NCI-H82 treated with DMSO at 0.1 percent for 48 hours (cell line): ENCODE measurements around the gene KIAA0930.

Source experiments
- DNase-seq: peaks from one replicate; lab custom pipeline; 2025; ENCODE audit not compliant: unreplicated experiment; lab: John Stamatoyannopoulos, UW

KIAA0930 gene

DNA sequence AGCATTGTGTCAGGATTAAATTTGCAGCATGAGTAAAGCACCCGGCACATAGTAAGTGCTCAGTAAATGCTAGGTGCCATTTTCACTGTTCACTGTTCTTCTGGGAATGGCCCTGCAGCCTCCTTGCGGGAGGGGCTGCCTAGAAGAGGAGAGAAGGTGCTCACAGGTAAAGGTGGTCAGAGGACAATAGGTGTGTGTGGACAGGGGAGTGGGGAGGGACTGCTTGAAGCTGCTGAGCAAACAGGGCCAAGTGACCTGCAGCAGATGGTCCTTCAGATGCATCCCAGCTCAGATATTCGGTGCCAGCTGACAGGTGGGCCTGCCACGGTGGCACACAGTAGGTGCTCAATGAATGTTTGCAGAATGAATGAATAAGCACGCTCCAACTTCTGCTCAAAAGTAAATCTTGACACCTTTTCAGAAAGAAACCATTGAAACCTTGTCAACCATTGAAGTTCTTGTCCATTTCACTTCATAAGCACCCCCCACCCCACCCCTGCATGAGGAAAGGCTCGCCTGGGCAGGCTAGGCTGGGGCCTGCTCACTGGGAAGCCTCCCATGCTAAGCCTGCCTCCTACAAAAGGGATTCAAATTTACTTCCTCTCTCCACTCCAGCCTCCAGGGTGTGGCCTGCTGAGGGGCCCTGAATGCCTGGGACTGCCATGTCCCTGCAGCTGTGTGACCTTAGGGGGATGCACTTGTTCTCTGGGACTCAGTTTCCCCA is 1.6 kb downstream of the KIAA0930 start:
- no peak for DNase-seq

DNA sequence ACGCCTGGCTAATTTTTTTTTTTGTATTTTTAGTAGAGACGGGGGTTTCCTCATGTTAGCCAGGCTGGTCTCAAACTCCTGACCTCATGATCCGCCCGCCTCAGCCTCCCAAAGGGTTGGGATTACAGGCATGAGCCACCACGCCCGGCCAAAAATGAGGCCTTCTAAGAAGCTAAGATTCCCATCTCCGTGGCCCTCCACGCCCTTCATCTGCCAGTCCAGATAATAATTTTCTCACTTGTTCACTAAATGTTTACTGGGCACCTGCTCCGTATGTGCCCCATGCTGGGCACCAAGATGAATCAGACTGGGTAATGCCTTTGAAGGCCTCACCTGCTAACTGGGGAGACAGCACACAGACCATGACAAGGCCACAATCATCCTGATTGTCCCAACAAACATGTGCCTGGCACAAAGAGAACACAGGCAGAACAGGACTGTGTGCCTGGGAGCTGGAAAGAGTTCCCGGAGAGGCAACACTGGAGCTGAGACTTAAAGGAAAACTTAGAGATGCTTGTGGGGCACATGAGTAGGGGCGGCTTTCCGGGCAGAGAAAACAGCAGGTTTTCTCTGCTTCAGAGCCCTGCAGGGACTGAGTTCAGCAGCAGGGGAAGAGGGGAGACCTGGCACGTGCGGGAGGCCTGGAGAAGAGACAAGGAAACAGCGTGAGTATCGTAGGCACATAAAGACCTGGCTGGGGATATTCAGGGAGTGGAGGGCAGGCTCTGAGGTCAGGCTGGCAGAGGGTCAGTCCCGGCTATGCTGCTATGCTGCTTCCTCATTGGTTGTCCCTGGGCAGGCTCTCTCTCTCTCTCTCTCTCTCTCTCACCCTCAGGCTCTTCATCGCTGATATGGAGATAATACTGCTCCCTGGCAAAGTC is 2.4 kb downstream of the KIAA0930 start:
- DNase-seq = no peak

DNA sequence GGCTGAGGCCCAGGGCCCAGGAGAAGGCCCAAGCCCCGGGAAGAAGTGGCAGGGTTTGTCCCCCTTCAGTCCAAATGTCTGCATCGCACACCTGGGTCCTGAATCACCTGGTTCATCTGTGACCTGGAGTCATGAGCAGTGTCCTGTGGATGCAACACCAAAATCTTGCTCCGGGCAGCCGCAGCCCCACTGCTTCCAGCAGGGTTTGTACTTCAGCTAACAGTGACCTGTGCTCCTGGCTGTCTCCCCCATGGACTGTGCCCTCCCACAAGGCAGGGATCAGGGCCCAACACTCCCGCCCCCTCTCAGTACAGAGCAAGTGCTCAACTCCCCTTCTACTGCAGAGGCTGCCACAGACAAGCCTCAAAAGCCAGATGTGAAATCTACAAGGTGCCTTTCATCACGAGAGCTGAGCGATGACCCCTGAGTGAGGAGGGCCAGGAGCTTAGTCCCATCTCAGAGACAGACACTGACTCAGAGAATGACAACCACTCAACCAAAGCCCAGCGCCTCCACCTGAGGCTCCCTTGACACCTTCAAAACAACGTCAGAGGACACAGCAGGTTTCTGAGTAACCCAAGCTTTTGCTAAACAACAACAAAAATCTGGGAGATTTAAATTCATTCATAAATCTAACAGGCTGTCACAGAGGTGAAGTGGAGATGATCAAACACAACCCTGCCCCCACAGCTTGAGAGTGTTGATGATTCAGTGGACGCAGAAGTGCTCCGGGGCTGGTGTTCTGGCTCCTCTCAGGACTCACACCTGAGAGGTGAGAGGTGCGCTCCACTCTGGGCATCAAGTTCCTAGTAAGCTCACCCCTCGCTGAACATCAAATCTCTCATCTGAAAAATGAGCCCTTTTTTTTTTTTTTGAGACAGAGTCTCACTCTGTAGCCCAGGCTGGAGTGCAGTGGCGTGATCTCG is 3.4 kb downstream of the KIAA0930 start:
- DNase-seq = no peak

DNA sequence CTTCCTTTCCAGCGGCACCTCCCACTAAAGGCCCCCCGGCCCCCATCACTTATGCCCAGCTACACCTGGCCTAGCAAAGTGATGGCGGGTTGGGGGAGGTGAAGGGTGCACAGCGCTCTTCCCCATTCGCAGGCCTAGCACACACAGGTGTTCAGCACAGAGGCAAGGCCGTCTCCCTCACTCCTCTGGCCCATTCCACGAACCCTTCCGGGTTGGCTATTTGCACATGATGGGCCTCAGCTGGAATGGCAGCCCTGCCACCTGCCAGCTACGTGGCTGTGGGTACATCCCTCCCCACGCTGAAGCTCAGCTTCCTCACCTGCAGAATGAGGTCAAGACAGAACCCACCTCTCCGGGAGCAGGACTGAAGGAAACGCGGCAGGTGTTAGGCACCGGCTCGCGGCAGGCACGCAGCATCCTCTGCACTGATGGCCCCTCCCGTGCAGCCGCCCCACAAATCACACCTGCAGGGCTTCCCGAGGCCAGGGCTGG is 4.8 kb downstream of the KIAA0930 start:
- DNase-seq = no peak

DNA sequence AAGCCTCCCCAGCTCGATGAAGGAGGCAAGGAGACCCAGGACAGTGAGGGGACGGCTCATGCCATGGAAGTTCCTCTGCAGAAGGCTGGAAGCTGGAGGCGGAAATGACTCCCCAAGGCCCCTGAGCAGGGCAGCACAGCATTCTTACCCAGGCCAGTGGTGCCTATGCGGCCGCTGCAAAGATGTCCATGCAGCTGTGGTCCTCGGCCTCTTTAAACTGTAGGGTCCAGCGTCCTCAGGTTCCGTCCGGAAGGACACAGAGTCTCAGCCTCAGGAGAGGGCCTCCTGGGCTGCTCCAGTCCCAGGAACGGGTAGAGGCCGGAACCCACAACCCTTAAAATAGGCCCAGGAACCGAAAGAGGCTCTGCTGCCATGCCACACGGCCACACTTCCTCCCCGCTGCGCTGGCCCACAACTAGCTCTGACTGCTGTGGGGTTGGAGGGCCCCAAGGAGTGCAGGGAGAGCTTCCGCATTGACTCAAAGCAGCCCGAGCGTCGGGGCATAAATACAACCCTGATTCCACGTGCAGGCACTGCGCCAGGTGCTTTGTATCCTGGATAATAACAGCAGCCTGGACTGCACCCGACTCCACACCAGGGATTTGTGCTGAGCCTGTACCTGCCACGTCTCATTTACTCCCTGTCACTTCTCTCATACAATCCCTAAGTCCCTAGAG is 5.5 kb downstream of the KIAA0930 start:
- no peak for DNase-seq

DNA sequence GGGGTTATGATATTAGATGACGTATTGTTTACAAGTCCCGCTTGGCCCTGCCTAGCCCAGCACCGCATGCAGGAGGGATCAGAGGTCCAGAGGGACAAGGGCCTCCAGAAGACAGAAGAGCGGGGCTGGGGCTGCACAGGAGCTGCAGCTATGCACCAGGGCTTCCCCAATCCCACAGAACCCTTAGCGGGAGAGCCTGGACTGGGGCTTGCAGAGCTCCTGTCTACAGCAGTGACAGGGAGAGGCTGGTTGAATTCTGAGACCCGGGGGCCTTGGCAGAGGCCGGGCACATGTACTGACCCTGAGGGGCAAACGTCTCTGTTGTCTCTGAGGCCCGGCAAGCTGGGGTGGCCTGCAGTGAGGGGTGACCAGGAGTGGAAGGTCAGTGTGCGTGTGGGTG is 6.9 kb downstream of the KIAA0930 start:
- DNase-seq = no peak

DNA sequence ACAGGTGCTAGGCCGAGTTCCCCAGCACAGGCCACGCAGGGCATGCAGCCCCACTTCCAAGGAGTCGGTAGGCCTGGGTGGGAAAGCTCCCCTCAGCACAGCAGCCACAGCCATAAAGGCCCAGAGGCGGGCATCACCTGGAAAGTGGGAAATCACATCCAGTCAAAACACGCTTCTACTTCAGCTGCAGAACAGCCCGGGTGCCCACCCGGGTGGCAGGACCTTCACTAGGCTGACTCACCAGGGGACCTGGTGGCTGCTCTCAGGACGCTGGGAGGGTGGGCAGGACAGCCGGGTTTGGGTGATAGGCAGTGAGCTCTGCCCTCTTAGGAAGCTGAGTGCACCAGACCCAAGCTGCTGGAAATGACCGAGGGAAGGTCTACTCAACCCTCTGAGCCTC is 7.3 kb downstream of the KIAA0930 start:
- DNase-seq = no peak

DNA sequence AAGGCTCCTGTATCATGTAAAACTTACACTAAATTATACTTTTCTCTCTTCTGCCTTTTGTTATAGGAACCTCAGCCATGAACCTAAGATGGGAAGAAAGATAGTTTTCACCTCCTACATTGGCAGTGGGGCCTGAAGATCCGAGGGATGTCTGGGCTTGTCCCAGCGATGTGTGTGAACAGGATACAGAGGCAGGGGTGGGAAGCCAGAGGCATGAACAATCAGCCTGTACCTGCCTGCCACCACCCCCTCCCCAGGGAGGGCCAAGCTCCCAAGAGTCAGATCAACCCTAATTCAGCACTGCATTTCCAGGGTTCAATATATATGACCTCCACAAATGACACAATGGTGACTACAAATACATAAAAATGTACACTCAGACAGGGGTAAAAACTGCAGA is 9.4 kb downstream of the KIAA0930 start:
- no peak for DNase-seq

DNA sequence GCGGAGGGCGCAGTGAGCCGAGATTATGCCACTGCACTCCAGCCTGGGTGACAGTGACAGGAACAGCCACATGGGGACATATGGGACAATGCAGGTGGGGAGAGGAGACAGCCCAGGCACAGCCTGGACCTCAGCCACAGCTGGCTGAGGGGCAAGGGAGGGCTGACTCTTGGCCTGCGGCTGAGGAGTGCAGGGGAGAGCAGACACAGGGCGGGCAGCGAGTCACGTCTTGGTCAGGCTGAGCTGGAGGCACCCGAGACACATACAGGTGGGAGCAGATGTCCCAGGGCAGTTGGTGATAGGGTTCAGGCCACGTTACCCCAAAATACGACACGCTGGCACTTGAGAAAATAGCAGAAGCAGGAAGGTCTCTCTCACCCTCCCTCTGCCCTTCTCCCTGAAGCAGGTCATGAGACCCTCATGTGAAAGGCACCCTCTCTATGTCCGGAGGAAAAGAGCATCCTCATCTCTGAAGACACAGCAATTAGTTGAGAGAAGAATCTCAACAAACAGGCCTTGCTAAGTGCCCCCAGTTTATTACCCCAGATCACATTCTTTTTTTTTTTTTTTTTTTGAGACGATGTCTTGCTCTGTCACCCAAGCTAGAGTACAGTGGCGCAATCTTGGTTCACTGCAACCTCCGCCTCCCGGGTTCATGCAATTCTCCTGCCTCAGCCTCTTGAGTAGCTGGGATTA is 10.5 kb downstream of the KIAA0930 start:
- no peak for DNase-seq

DNA sequence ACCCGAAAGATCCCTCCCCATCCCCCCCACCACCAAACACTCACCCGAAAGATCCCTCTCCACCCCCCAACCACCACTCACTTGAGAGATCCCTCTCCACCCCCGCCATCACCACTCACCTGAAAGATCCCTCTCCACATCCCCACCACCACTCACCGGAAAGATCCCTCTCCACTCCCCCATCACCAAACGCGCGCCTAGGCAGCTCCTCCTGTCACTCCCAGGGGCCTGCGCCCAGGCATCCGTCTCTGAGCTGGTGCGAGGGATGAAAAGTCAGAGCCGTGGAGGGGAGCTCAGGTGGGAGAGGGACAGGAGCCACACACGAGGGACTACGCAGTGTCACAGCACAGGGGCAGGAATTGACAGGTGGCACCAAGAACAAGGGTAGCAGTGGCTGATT is 11.5 kb downstream of the KIAA0930 start:
- no peak for DNase-seq

DNA sequence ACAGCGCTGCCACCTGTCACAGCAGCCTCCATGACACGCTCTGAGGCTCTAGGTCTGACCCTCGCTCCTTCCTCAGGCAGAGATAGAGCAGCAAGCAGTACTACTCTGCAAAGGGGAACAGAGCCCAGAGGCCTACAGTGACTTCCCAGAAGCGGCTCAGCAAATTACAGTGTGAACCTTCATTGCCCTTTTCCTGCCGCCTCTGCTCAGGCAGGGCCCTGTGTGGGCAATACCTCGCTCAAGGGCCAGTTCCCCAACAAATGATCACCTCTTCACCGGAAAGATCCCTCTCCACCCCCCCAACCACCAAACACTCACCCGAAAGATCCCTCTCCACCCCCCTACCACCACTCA is 12.3 kb downstream of the KIAA0930 start:
- no peak for DNase-seq

DNA sequence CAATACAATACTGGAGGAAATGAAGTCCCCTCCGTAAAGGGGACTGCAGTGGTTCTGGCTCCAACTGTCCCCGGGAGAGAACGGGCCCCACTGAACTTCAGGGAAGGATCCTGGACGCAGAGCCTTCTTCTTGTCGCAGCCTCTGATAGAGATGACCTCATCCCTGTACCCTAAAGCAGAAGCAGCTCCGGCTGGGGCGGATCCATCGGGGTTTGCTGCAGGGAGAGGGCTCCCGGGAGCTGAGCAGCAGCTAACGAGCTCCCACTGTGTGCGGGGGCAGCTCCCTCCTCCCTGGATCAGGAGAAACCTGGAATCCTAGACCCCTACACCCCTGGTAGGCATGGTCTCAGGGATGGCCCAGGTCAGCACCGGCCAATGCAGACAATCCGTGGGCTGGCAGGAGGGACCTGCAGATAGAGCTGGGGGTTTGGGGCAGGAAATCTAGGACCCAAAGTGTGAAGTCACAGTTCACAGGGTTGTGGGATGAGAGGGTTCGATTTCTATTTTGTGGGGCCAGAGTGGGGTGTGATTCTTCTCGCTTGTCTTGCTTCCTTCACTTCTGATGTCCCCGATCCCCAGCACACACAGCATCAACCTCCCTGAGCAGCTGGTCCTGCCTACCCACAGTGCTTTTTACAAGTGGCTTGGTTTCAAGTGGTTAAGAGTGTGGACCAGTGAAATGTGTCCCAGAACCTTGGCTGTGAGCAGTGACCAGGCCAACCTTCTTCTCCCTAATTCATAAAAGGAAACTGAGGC is 12.9 kb downstream of the KIAA0930 start:
- no peak for DNase-seq

DNA sequence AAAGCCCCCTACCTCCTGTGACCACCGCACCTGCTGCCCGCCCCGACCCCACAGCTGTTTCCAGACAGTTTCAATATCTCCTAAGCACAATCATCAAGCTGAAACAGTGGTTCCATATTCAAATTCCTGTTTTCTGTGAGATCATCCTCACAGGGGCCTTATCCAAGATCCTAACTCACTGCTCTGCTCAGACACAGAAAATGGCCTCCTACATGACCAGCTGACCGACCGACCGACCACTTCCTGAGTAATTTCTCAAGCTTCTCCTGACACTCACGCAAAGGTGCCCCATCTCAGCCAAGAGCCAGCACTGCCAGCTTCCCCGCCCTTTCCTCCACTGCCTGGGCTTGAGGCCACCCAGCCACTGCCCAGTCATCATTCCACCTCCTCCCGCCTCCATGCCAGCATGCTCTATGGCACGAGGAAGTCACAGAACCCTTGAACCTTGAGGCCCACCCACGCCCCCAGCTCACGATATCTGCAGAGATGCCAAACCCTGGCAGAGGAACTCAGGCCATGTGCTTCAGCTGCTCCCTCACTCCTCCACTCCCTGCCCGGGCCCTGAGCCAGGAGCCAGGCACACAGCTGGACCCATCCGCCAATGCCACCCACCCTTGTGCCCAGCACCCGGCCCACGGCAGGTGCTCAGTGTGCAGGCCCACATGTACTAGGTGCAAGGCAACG is 14.0 kb downstream of the KIAA0930 start:
- no peak for DNase-seq

DNA sequence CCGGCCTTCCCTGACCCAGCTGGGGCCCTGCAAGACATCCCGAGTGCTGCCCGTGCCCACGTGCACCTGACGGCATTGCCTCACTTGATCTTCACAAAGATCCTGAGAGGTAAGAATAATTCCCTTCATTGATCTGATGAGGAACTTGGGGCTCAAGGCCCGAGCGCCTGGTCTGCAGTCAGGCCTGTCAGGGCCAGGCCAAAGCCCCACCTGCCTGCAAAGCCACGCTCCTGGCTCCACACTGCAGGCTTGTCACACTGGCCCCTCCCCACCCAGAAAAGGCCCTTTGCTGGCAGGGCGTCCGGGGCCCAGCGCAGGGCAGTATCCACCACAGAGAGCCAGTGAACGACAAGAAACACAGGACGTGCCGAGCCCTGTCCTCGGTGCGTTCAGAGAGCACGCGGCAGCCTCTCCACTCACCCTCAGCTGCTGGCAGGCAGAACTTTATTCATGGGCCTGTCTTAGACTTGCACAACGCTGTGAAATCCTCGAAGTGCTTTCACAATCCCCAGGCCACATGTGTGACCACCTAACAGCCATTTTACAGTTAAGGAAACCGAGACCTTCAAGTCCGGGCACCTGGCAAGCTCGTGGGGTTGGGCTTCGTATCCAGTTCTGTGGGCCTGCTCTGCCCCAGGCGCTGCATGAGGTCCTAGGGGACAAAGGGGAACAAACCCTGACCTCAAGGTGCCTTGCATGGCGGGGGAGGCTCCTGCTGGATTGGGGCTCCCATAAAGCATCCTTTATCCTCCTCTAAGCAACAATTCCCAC is 14.8 kb downstream of the KIAA0930 start:
- no peak for DNase-seq

DNA sequence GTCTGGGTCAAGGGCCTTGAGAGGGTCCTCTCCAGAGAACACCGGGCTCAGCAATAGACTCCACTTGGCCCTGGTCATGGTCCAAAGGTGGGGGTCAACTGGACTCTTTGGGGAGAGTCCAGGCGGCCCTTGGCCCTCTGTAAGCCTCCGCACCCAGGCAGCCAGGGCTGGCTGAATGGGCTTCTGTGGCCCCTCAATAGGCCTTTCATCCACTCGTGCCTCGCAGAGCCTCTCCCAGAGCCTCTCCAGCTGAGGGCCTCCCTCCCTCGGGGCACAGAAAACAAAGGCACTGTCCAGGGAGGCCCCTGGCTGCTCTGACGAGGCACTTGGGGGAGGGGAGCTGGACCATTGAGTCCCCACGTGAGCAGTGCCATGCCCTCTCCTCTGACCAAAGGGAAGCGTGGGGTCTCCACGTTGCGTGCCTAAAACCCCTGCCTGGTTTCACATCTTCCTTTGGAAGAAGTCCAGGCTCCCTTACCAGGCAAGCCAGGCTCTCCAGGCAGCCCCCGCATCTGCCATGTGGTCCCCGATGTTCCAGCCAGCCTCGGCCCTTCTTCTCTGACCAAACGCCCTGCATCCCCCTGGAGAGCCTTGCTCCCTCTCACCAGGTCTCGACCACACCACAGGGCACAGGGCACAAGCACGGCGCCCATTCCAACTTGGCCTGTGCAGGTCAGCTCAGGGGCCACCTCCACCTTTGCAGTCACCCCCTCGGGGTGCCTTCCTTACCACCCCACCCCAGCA is 15.5 kb downstream of the KIAA0930 start:
- DNase-seq = no peak

DNA sequence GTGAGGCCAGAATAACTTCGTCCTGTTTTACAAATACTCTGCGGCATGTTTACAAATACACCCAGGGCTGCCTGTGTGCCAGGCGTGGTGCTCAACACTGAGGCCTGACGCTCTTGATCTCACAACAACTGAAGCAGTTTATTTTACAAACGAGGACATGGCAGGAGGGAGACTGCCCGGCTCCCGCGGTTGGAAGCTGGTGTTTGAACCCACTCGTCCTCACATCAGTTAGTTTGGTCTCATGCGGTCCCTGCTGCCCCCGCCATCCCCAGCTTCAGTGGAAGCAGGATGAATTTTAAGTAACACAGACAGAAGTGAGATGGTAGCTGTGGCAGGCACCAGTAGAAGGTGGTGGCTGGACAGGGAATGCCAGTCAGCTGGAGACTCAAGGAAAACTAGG is 16.4 kb downstream of the KIAA0930 start:
- no peak for DNase-seq

DNA sequence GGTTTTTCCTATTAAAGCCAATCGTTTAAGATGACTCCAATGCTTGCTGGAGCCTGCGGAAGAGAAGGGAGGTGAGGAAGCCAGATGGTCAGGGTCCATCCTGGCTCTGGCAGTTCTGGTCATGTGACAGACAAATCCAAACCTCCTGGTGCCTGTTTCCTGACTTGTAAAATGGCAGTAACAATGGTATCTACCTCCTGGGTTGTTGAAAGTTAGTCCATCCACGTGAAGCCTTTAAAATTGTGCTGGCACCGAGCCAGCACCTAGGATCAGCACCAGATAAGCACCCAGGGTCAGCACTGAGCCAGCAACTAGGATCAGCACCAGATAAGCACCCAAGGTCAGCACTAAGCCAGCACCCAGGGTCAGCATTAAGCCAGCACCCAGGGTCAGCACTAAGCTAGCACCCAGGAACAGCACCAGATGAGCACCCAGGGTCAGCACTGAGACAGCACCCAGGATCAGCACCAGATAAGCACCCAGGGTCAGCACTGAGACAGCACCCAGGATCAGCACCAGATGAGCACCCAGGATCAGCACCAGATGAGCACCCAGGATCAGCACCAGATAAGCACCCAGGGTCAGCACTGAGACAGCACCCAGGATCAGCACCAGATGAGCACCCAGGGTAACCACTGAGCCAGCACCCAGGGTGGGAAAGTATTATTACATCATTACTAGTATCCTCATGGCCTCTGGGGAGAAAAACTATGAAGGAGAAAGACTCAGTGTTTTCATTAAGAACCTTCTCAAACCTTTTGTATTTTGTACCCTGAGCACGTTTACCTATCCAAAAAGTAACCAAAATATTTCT is 17.2 kb downstream of the KIAA0930 start:
- DNase-seq = peak; percentile 39
